Measurements from ENCODE around the gene ADAMTSL3.
A peak's percentile ranks its signal among the peaks of the same experiment; 100 is the strongest.

Gene ADAMTSL3

DNA sequence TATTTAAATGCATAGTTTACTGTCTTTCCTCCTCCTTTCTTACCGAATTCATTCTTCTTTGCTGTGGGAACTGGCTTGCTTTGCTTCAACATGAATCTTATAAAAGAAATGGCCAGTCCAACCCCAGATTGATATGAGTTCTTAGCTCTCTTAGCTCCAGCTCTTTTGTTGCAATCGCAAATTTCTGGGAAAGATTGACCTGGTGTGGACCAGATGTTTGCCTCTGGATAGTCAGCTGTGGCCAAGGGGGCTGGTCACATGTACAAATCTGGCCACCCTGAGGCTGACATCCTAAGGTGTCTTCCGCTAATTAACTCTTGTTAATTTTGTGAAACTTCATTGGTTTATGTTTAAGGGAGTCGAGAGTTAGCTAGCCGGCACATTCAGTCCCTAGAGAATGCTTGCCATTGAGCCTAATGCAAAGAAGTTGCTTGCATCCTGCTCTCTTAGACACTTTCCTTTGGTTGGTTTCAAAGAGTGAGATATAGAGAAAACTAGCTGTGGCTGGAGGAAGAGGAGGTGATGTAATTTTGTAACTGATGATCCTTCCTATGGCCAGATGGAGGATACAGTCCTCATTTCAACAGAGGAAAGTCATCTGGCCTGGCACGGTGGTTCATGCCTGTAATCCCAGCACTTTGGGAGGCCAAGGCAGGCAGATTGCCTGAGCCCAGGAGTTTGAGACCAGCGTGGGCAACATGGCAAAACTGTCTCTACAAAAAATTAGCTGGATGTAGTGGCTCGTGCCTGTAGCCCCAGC lies 162.4 kb downstream of the ADAMTSL3 start:
- FAIRE-seq (no peak), DNase-seq (ENCODE audit: low spot score) (no peak)

DNA sequence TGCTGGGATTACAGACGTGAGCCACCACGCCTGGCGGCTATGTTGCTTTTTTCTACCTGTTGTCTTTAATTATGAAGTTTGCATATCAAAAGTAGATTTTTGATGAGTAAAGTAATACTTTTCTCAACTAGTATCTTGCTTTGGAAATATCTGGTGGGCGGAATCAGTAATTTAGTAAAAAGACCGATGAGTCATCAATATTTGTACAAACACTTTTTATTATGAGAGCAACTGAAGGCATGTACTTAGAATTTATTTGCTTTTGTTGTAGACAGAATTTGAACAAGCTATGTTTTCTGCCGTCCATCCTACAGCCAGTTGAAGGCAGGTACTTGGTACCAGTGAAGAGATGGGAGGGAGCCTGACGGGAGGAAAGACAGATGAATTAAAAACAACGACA lies 164.7 kb downstream of the ADAMTSL3 start:
- FAIRE-seq: no peak
- no peak for DNase-seq (ENCODE audit: low spot score)

DNA sequence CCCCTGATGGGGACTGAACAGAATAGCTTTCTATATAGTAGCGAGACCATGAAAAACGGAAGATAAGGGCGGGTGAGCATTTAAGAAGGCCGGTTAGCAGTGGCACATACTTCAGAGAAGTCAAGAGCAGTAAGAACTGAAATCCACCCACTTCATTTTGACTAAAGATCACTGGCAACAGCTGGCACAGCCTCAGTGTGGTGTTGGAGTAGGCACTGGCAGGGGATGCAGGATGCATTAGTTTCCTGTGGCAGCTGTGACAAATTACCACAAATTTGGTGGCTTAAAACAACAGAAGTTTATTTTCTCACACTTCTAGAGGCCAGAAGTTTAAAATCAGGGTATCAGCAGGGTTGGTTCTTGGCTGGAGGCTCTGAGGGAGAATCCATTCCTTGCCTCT lies 176.5 kb downstream of the ADAMTSL3 start:
- no peak for FAIRE-seq
- no peak for DNase-seq (ENCODE audit: low spot score)

DNA sequence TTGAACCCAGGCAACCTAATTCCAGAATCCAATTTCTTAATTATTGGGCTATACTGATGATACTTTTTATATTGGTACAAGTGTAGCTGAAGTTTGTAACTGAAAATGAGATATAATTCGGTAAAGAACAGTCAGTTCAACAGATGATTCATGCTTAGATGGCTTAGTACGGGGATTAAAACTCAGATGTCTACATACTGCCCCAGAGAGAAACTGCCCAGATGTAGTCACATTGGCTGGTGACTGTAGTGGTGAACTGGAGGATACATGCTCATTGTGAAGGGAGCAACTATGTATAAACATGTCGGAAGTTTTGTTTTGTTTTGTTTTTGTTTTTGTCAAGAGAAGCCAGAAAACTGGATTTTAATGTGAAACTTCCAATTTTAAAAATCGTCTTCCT lies 179.6 kb downstream of the ADAMTSL3 start:
- FAIRE-seq: no peak

GRCh38 chr15:83835479-83835878 lies 181.6 kb downstream of the ADAMTSL3 start:
- no peak for DNase-seq (ENCODE audit: low spot score)
- no peak for FAIRE-seq

More for the DNA sequence above, 179.6 kb downstream of the ADAMTSL3 start:
- DNase-seq (ENCODE audit: low spot score): no peak

GRCh38 chr15:83837945-83838571 lies 184.1 kb downstream of the ADAMTSL3 start:
- DNase-seq (ENCODE audit: low spot score) (peak; percentile 76), FAIRE-seq (peak; percentile 46)

- FAIRE-seq (no peak), DNase-seq (ENCODE audit: low spot score) (no peak)
Observed at GRCh38 chr15:83838763-83839162, 184.8 kb downstream of the ADAMTSL3 start.

- FAIRE-seq: no peak
- DNase-seq (ENCODE audit: low spot score): no peak
Observed at GRCh38 chr15:83842281-83842680, 188.4 kb downstream of the ADAMTSL3 start.

- DNase-seq (ENCODE audit: low spot score): no peak
- FAIRE-seq: no peak
Observed at GRCh38 chr15:83843471-83843871, 189.5 kb downstream of the ADAMTSL3 start.

DNA sequence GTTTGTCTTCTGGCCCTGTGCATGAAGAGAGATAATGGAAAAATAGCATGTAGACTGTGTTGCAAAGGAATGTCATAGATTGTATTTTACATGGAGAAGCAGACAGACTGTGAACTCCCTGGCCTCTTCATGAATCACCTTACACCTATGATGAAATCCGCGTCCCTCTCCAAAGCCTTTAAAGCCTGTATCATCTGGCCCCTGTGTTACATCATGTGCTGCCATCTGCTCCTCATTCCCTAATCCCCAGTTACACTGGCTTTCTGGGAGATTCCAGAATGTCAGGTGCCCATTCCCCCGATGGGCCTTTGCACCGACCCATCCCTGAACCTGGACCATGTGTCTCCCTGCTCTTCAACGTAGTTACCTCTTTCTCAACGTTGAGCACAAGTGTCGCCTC lies 190.8 kb downstream of the ADAMTSL3 start:
- FAIRE-seq: no peak
- no peak for DNase-seq (ENCODE audit: low spot score)

- DNase-seq (ENCODE audit: low spot score) (no peak), FAIRE-seq (no peak)
Observed at GRCh38 chr15:83845230-83845629, 191.3 kb downstream of the ADAMTSL3 start.

GRCh38 chr15:83846847-83847246 lies 192.9 kb downstream of the ADAMTSL3 start:
- no peak for FAIRE-seq
- DNase-seq (ENCODE audit: low spot score): no peak

GRCh38 chr15:83848315-83849050 lies 194.6 kb downstream of the ADAMTSL3 start:
- peak; percentile 58 for FAIRE-seq
- DNase-seq (ENCODE audit: low spot score): peak; percentile 48

DNA sequence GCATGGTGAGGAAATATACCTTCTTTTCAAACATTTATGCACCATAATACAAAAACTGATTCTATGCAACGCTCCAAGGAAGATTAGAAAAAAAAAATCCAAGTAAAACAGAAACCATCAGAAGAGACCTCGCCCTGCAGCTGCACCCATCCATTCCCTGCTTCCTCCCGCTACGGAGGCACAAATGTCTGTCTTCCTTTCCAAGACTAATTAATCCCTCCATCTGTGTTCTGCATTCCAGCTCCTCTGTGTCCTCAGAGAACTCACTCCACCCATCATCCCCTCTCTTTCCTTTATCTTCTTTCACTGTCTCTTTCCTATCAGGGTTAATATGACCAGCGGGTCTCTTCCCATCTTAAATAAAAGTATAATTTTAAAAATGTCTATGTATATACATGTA lies 196.1 kb downstream of the ADAMTSL3 start:
- FAIRE-seq: no peak

GRCh38 chr15:83850501-83851245 lies 196.8 kb downstream of the ADAMTSL3 start:
- FAIRE-seq (peak; percentile 32), DNase-seq (ENCODE audit: low spot score) (no peak)

More for the DNA sequence above, 196.1 kb downstream of the ADAMTSL3 start:
- DNase-seq (ENCODE audit: low spot score): no peak

GRCh38 chr15:83853232-83853631 lies 199.3 kb downstream of the ADAMTSL3 start:
- FAIRE-seq: no peak
- DNase-seq (ENCODE audit: low spot score): no peak

GRCh38 chr15:83854321-83854720 lies 200.4 kb downstream of the ADAMTSL3 start:
- no peak for FAIRE-seq

GRCh38 chr15:83854950-83855707 lies 201.2 kb downstream of the ADAMTSL3 start:
- no peak for FAIRE-seq
- DNase-seq (ENCODE audit: low spot score): no peak

More at GRCh38 chr15:83854321-83854720, 200.4 kb downstream of the ADAMTSL3 start:
- peak; percentile 21 for DNase-seq (ENCODE audit: low spot score)

- DNase-seq (ENCODE audit: low spot score) (no peak), FAIRE-seq (no peak)
Observed at GRCh38 chr15:83855956-83856355, 202.0 kb downstream of the ADAMTSL3 start.

- FAIRE-seq (no peak), DNase-seq (ENCODE audit: low spot score) (no peak)
Observed at GRCh38 chr15:83858820-83859505, 205.0 kb downstream of the ADAMTSL3 start.

Data from urothelium cell line (cell line).